Kidney (tissue), 14 donors: Measurements from ENCODE around the gene ABCB10. TPM values are rescaled to one million over a fixed set of nuclear protein-coding genes. Genes with fewer than 3 reads are reported as not detected.

Experiments
- DNase-seq, 5 donors: peaks; one replicate each; pipeline ENCODE4 v3.0.0-alpha.2; 2013 to 2020
- FAIRE-seq: peaks from 2 replicates; lab custom pipeline; 2012; peaks lifted over from hg19 to GRCh38; lab: Jason Lieb, UNC
- H3K27ac ChIP-seq, 2 donors: one replicate each; pipeline ENCODE4 v1.7.0; 2013; ENCODE audit warnings: low read depth in 2 of 2, low read length in 2 of 2, inconsistent platforms in 1 of 2
- H3K27me3 ChIP-seq: one replicate; pipeline ENCODE4 v1.7.1; 2013; ENCODE audit warnings: low read length, inconsistent platforms; ENCODE audit not compliant: control insufficient read depth, insufficient read depth
- H3K36me3 ChIP-seq, 3 donors: one replicate each; pipeline versions ENCODE4 v1.7.0 to v1.7.1; 2013; ENCODE audit warnings: low read length in 3 of 3, control low read depth in 1 of 3, inconsistent platforms in 1 of 3; ENCODE audit not compliant: insufficient read depth in 3 of 3, control insufficient read depth in 2 of 3
- H3K4me1 ChIP-seq, 3 donors: one replicate each; pipeline versions ENCODE4 v1.7.0 to v1.7.1; 2013; ENCODE audit warnings: low read length in 3 of 3, inconsistent platforms in 1 of 3, low read depth in 1 of 3; ENCODE audit not compliant: control insufficient read depth in 2 of 3, insufficient read depth in 2 of 3
- H3K4me3 ChIP-seq, 3 donors: one replicate each; pipeline versions ENCODE4 v1.7.0 to v1.8.1; 2013; ENCODE audit warnings: low read length in 3 of 3, control low read depth in 1 of 3, inconsistent platforms in 1 of 3
- H3K9ac ChIP-seq, 3 donors: one replicate each; pipeline versions ENCODE4 v1.7.0 to v1.7.1; 2013; ENCODE audit warnings: low read length in 3 of 3, control low read depth in 1 of 3, inconsistent platforms in 1 of 3
- H3K9me3 ChIP-seq, 3 donors: one replicate each; pipeline versions ENCODE4 v1.7.0 to v1.7.1; 2013; ENCODE audit warnings: low read length in 3 of 3, control low read depth in 1 of 3, inconsistent platforms in 1 of 3; ENCODE audit not compliant: control insufficient read depth in 2 of 3, insufficient read depth in 1 of 3
- intact Hi-C: fragments of 100-400 bp; cut with DNase I; formaldehyde crosslinking; loops from one replicate; pipeline ENCODE4 v1.11.1; 2022
- polyA plus RNA-seq: library from polyadenylated mRNA; stranded (reverse); fragments of 350-450 nt; fragmentation: Illumina TruSeq; extraction: RNeasy Lipid Tissue Mini Kit (QIAGEN cat#74804); gene quantifications from one replicate; pipeline ENCODE4 v1.2.3, GENCODE V29; 2014; ENCODE audit warnings: low read depth, low replicate concordance; ENCODE audit not compliant: insufficient read depth
- total RNA-seq: library from RNA; stranded (reverse); fragmentation: NEBNext Ultra II Directional; extraction: Animal tissue kit (Norgen Biotek cat#: 25700); gene quantifications from one replicate; pipeline ENCODE4 v1.2.1, GENCODE V29; 2021
- TF ChIP-seq, protein P1 (sequence below): IDR thresholded peaks from 3 replicates; pipeline ENCODE4 v1.5.1; 2012; ENCODE audit warnings: mild to moderate bottlenecking, moderate library complexity, borderline replicate concordance; ENCODE audit not compliant: insufficient read depth; ENCODE audit errors: extremely low read depth
- donor health status: control.
- donor health status: control.
- donor health status: control.
- donor health status: control.
- donor health status: control.
- donor health status: DM: yes; HTN: yes; CAD: no.
- donor health status: Normal renal cell carcinoma (clear cell type).

Gene ABCB10
- total and polyA plus RNA-seq, 2 donors from 2014 or later, result 4.5 to 15.4 TPM

DNA sequence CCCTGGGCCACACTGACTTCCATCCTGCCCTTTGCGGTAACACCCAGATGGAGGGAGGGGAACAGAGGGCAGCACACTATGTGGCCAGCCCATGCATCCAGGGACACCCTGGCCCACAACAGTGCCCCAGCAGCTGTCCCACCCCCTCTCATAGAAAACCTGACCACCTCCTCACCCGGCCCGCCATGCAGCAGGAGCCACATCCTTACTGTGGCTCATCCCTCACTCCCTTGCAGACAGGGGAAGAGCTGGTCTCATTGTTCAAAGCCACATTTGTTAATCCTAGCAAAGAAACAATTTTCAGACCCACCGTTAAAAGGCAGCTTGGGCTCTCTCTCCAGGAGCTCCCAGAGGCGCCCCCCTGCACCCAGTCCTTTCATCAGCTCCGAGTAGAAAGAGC, 27.2 kb downstream of the ABCB10 start:
- FAIRE-seq (no peak), DNase-seq (no peak)
- Histone ChIP-seq H3K9ac (no peak overlapping the region), H3K27ac (no peak overlapping the region), H3K36me3 (peaks cover 2 to 20% (median 7%) of the 10 kb centered on the region in 3 donors), H3K9me3 (no peaks in the 10 kb centered on the region), H3K4me1 (no peaks in the 10 kb centered on the region), H3K4me3 (no peak overlapping the region), H3K27me3 (no peaks in the 10 kb centered on the region)
- TF ChIP-seq, protein P1, sequence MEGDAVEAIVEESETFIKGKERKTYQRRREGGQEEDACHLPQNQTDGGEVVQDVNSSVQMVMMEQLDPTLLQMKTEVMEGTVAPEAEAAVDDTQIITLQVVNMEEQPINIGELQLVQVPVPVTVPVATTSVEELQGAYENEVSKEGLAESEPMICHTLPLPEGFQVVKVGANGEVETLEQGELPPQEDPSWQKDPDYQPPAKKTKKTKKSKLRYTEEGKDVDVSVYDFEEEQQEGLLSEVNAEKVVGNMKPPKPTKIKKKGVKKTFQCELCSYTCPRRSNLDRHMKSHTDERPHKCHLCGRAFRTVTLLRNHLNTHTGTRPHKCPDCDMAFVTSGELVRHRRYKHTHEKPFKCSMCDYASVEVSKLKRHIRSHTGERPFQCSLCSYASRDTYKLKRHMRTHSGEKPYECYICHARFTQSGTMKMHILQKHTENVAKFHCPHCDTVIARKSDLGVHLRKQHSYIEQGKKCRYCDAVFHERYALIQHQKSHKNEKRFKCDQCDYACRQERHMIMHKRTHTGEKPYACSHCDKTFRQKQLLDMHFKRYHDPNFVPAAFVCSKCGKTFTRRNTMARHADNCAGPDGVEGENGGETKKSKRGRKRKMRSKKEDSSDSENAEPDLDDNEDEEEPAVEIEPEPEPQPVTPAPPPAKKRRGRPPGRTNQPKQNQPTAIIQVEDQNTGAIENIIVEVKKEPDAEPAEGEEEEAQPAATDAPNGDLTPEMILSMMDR, result no peak
- intact Hi-C loops, result no loop called here

DNA sequence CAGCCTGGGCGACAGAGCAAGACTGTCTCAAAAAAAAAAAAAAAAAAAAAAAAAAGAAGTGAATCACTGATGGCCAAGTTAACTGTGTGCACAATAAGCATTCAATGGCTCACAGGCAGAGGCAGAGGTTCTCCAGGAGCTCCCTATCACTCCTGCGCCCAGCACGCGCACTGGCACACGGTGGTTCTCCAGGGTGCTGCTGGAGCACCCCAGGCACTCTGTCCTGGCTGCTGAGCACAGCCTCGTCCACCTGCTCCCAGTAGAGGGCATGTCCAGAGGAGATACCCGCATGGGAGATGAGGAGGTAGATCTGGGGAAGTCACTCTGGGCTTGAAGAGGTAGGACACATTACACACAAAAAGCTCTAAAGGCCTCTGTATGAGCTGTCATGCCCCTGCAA, 28.9 kb downstream of the ABCB10 start:
- Histone ChIP-seq H3K27me3 (no peaks in the 10 kb centered on the region), H3K36me3 (peaks cover 0 to 25% (median 9%) of the 10 kb centered on the region in 3 donors), H3K4me3 (no peak overlapping the region), H3K9ac (no peak overlapping the region), H3K9me3 (no peaks in the 10 kb centered on the region), H3K27ac (no peak overlapping the region), H3K4me1 (no peaks in the 10 kb centered on the region)
- DNase-seq (no peak), FAIRE-seq (no peak)
- TF ChIP-seq, protein P1, result no peak
- intact Hi-C loops, result no loop called here

DNA sequence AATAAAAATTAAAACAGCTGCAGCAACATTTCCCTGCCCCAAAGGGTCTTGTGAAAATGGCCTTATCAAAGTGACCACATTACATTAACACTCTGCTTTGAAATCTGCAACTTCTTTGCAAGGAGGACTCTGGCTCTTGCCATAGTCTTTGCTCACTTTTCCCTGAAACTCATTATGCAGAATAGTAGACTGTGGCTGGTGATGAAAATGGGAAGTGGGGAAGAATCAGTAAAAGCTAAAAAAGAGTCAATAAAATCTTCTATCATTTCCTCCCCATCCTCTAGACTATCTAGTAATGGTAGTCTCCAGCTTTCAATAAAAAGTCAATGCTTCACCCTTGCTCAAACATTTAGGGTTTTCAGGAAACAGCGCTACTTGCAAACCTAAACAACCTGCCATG, 31.8 kb downstream of the ABCB10 start:
- no peak for FAIRE-seq
- peaks cover 0 to 33% (median 9%) of the 10 kb centered on the region in 3 donors for H3K36me3 ChIP-seq
- intact Hi-C loops, result no loop called here

More for the DNA sequence above, 31.8 kb downstream of the ABCB10 start:
- Histone ChIP-seq H3K9me3 (no peaks in the 10 kb centered on the region), H3K4me3 (no peak overlapping the region), H3K4me1 (no peaks in the 10 kb centered on the region), H3K27me3 (no peaks in the 10 kb centered on the region), H3K9ac (no peak overlapping the region), H3K27ac (no peak overlapping the region)
- DNase-seq, result no peak
- TF ChIP-seq, protein P1, result no peak
